T-helper 2 cell (primary cell): ENCODE measurements around the gene TMIGD1.

Source experiments
- DNase-seq, 5 experiments: peaks; one replicate each; pipeline versions ENCODE4 v3.0.0 to v3.0.0-alpha.2; 2012 to 2022
- total RNA-seq, 2 donors: gene quantifications; one replicate each; lab custom pipeline; 2026; lab: John Stamatoyannopoulos, UW

TMIGD1 gene
- 0 to 0.07 reads per million in 2 donors for total RNA-seq

GRCh38 chr17:30333503-30334360 is at the start of gene TMIGD1:
TSS of gene TMIGD1 (minus strand) at chr17:30334057. CDS start at chr17:30332133, 1,924 bp downstream.
- no peak for DNase-seq

- DNase-seq: no peak
Measured at GRCh38 chr17:30382345-30382744, 48.5 kb upstream of the TMIGD1 start.

GRCh38 chr17:30381340-30381659 is 47.4 kb upstream of the TMIGD1 start:
- DNase-seq: peak in 1 of 5 experiments; percentile 12

GRCh38 chr17:30380643-30381339 is 46.9 kb upstream of the TMIGD1 start:
- no peak for DNase-seq

- peak in 1 of 5 experiments; percentile 36 for DNase-seq
Measured at GRCh38 chr17:30379903-30380381, 46.1 kb upstream of the TMIGD1 start.

- peak in 3 of 5 experiments; percentile 8 to 40 (median 14) for DNase-seq
Measured at GRCh38 chr17:30379303-30379902, 45.5 kb upstream of the TMIGD1 start.

- DNase-seq: peak; percentile 93 to 96 (median 95)
Measured at GRCh38 chr17:30378825-30379302, 45.0 kb upstream of the TMIGD1 start, which contains the start of gene CPD. TSS of gene CPD (plus strand) at chr17:30378927. CDS start at chr17:30378981, 54 bp downstream.

- DNase-seq: peak in 4 of 5 experiments; percentile 22 to 80 (median 60)
Measured at GRCh38 chr17:30378241-30378824, 44.5 kb upstream of the TMIGD1 start.

- no peak for DNase-seq
Measured at GRCh38 chr17:30377574-30378240, 43.9 kb upstream of the TMIGD1 start.

- peak in 2 of 5 experiments; percentile 14 to 40 for DNase-seq
Measured at GRCh38 chr17:30376621-30377452, 43.0 kb upstream of the TMIGD1 start.

- DNase-seq: no peak
Measured at GRCh38 chr17:30375661-30376060, 41.8 kb upstream of the TMIGD1 start.

- peak in 1 of 5 experiments; percentile 45 for DNase-seq
Measured at GRCh38 chr17:30372755-30373154, 38.9 kb upstream of the TMIGD1 start.

- DNase-seq: no peak
Measured at GRCh38 chr17:30369995-30370394, 36.1 kb upstream of the TMIGD1 start.

- no peak for DNase-seq
Measured at GRCh38 chr17:30368912-30369720, 35.3 kb upstream of the TMIGD1 start.

GRCh38 chr17:30366536-30366935 is 32.7 kb upstream of the TMIGD1 start:
- no peak for DNase-seq

- DNase-seq: peak in 4 of 5 experiments; percentile 26 to 98 (median 82)
Measured at GRCh38 chr17:30363715-30364202, 29.9 kb upstream of the TMIGD1 start.

- no peak for DNase-seq
Measured at GRCh38 chr17:30361766-30362279, 28.0 kb upstream of the TMIGD1 start.

GRCh38 chr17:30360086-30360808 is 26.4 kb upstream of the TMIGD1 start:
- no peak for DNase-seq
